ENCODE results near the gene P4HB.

The P4HB gene

DNA sequence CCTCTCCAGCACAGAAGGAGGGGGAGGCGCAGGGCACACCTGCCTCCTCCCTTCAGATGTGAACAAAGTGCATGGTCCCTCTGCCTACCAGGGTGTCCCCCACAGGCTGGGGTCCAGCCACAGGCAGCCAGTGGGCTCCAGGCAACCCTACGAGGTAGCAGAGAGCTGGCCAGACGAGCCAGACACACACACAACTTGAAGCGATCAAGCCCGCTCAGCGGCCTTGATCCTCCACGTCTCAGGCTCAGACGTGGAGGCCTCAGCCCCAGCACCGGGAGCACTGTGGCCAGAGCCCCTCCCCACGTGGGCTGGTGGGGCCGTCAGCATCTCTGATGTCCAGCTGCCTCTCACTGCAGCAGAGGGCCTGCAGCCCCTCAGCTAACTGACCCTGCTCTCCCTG is 35.7 kb downstream of the P4HB start:
- no peak for DNase-seq

DNA sequence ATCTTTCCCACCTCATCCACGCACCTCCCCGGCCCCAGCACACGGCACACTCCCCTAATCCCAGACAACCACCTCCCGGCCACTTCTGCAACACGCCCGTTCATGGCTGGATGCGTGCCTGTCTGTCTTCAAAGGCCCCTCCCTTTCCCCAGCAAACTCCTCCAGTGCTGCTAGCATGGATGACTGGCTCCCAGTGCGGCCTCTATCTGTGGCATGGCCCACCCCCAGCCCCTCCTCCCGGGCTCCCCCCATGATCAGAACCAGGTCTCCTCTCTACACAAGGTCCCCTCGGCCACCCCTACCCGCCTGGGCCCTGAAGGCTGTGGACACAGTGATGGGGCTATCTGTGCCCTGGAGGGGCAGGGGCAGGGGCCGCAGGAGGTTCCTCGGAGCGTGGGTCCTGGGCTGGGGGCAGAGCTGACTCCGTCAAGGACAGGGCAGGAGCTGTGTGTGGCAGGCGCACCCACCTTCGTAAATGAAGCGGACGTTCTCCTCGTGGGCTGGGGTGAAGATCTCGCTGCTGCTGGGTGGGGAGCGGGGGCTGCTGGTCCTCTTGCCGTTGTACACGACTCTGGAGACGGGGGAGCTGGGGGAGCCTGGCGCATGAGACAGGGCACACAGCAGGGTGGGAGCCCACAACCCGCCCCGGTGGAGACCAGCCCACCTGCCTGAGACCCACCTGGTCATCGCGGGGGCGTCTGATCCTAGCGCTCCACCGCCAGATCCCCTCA is 36.4 kb downstream of the P4HB start:
- DNase-seq: no peak

DNA sequence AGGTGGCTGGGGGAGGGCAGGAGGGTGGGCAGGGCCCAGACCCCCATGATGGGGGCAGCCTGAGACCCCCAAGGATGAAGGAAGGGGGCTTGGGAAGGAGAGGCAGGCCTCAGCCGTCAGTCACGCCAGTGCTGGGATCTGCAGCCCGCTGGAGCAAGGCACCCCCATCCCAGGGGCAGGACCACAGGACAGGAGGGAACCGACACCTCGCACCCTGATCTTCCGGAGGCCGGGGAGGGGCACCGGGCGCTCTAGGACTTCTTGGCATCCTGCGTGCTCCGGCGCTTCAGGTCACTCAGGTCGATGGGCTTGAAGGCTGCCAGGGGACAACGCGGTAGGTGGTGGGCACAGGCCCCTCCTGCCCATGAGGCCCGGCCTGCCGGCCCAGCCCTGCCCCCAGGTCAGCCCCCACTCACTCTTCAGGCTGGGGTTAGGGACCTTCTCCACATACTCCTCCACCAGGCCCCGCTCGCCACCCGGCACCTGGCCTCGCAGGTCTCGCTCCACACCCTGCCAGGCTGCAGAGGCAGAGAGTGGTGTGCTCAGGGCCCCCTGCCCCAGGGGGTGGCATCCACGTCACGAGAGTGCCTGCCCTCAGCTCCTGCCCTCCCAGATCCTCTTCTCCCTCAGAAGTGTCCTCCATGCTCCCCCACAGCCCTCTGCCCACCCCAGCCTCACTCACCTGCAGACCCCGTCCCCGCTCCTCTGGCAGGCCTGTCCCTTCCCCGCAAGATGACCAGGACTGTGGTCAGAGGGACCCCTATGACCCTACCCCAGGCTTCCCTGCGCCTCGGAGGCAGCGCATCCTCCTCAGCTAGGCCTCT is 37.1 kb downstream of the P4HB start:
- no peak for DNase-seq

- no peak for DNase-seq
Observed at GRCh38 chr17:81822312-81822637, 38.1 kb downstream of the P4HB start.

DNA sequence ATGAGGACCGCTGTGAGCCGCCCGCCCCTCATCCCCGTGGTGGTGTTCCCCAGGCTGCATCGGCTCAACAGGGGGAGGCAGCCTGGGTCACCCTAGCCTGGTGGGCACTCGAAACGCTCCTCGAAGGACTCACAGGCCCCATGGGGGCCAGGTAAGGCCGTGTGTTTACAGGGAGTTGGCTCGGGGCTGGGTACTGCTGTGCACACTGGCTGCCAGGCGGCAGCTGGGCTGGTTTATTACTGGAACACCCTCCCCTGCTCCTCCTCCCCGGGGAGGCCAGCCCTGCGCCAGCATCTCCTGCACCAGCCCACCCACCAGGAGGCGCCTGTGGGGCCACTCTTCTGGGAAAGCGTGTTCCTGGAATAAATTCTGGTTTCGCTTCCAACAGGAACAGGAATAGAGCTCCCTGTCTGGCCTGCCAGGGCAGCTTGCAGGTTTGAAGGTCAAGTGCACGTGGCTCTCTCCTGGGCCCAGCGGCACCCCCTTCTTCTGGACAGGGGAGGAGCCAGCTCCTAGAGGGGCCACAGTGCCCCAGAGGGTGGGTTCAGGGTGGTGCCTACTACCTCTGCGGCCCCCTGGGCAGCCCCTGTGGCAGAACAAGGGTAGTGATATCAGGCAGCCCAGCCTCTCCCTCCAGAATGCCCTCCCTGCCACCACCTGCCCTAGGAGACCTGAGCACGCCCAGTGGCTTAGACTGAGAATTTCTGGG is 38.6 kb downstream of the P4HB start:
- DNase-seq: no peak

GRCh38 chr17:81821147-81821546 is 39.2 kb downstream of the P4HB start:
- no peak for DNase-seq

DNA sequence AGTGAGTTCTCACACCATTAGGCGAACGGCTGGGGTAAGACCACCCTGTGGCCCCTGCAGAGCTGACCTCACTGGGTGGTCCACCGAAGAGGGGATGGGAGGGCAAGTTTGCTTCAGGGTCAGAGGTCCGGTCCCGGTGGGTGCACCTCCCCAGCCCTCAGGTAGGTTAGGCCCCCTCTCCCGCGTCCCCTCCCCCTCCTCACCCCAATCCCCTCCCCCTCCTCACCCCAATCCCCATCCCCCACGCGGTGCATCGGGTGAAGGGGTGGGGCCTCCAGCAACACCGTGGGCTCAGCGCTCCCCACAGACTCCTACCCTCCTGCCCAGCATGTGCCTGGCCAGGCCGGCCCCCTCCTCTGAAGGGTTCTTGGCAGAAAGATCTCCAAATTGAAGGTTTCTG is 40.6 kb downstream of the P4HB start:
- no peak for DNase-seq

- DNase-seq: no peak
Observed at GRCh38 chr17:81817758-81818147, 42.6 kb downstream of the P4HB start.

- DNase-seq: no peak
Observed at GRCh38 chr17:81815646-81815986, 44.7 kb downstream of the P4HB start.

DNA sequence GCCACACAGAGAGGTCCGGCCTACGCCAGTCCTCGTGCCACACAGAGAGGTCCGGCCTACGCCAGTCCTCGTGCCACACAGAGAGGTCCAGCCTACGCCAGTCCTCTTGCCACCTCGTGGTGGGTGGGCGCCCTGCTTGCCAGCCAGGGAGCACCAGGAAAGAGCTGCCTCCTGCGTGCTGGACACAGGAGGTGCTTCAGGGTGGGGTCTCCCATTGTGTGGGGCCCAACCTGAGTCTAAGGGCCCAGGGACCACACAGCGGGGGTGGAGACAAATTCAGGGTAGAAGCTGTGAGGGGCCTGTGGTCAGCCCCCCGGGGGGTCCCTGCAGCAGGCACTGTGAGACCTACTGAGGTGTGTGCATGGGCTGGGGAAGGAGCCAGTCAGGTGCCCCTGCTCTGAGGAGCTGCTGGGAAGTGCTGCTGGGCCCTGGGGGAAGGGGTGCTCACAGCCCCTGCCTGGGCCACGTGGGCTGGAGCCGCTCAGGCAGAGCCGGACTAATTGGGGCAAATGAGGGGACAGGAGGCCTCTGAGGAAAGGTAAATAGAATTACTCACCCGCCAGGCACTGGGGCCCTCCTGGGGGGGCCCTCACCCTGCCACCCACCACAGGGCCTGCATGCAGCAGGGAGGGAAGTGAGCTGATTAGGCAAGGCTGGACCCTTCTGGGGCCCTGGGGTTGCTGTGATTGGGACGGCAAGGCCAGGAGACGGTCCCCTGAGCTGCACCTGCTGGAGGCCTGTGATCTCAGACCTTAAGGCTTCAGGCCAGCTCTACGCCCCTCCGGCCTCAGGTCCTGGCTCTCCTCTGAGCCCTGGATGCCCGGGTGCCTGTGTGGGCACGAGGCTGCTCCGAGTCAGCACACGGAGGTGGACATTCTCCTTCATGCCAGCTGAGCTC is 45.3 kb downstream of the P4HB start:
- DNase-seq: no peak

DNA sequence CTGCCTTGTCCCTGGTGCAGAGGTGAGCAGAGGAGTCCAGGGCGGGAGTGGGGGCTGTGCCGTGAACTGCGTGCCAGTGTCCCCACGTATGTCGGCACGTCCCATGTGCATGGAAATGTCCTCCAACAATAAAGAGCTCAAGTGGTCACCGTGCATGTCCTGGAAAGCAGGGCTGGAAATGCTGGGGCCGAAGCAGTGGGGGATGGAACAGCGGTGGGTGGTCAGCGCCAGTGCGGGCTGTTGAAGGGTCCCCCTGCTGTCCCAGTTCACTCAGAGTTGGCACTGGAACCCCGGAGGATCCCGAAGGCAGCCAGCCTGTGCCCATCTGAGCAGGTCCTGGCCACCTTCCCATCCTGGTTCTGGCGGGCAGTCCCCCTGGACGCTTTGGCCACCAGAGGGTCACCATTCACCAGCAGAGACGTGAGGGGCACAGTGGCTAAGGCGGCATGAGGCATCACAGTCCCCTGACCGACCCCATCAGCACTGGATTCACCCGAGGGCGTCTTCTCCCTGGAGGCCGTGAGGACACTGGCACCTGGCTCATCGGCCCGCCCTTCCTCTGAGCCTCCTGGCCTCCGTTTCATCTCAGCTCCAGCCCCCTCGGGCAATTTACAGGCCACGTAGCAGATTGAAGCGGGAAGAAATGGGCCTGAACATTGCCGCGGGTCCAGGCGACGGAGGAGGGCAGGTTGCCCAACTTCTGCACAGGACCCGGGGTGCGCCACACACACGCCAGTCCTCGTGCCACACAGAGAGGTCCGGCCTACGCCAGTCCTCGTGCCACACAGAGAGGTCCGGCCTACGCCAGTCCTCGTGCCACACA is 46.3 kb downstream of the P4HB start:
- no peak for DNase-seq

DNA sequence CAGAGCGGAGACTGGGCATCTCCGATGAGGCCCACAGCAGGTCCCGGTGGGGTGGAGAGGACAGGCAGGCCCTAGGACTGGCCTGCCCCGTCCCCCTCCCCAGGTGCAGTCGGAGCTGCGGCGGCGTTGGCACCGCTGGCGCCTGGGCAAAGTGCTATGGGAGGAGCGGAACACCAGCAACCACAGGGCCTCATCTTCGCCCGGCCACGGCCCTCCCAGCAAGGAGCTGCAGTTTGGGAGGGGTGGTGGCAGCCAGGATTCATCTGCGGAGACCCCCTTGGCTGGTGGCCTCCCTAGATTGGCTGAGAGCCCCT is 47.0 kb downstream of the P4HB start:
- no peak for DNase-seq

DNA sequence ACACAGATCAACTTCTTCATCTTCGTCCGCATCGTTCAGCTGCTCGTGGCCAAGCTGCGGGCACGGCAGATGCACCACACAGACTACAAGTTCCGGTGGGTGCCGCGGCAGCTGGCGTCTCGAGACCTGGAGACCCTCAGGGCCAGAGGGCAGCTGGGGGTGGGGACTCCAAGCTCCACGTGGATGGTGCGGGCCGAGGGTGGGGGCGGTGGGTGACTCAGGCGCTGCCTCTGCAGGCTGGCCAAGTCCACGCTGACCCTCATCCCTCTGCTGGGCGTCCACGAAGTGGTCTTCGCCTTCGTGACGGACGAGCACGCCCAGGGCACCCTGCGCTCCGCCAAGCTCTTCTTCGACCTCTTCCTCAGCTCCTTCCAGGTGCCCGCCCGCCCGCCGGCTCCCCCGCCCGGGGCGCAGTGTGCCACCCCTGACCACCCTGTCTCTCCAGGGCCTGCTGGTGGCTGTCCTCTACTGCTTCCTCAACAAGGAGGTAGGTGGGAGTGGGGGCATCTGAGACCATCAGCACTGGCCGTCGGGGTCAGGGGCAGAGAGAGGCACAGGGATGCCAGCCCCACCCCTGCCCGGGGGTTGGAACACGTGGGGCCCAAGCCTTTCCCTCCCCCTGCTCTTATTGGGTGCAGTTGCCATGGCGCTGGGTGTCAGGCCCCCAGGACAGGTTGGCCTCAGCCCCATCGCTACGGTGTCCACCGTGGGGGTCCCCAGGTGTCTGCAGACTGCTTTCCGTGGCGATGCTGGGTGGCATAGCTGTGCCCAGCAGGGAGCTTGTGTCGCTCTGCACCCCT is 47.6 kb downstream of the P4HB start:
- DNase-seq: no peak

GRCh38 chr17:81811705-81812570 is 48.4 kb downstream of the P4HB start:
- no peak for DNase-seq

DNA sequence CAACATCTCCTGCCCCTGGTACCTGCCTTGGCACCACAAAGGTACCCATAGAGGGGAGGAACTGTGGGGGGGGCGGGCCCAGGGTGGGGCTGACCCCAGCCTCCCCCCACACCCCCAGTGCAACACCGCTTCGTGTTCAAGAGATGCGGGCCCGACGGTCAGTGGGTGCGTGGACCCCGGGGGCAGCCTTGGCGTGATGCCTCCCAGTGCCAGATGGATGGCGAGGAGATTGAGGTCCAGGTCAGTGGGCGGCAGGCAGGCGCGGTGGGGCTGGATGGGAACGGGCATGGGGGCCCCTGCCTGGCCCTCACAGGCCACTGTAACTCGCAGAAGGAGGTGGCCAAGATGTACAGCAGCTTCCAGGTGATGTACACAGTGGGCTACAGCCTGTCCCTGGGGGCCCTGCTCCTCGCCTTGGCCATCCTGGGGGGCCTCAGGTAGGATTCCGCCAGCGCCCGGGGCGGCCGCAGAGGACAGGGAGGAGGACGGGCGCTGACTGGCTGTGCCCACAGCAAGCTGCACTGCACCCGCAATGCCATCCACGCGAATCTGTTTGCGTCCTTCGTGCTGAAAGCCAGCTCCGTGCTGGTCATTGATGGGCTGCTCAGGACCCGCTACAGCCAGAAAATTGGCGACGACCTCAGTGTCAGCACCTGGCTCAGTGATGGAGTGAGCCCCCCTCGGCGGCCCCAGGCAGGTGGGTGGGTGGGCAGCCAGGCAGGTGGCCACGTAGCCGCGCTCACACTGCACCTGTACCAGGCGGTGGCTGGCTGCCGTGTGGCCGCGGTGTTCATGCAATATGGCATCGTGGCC is 49.2 kb downstream of the P4HB start:
- DNase-seq: no peak

GRCh38 chr17:81810476-81810875 is 49.9 kb downstream of the P4HB start:
- DNase-seq: no peak

- DNase-seq: no peak
Observed at GRCh38 chr17:81809556-81809998, 50.8 kb downstream of the P4HB start.

DNA sequence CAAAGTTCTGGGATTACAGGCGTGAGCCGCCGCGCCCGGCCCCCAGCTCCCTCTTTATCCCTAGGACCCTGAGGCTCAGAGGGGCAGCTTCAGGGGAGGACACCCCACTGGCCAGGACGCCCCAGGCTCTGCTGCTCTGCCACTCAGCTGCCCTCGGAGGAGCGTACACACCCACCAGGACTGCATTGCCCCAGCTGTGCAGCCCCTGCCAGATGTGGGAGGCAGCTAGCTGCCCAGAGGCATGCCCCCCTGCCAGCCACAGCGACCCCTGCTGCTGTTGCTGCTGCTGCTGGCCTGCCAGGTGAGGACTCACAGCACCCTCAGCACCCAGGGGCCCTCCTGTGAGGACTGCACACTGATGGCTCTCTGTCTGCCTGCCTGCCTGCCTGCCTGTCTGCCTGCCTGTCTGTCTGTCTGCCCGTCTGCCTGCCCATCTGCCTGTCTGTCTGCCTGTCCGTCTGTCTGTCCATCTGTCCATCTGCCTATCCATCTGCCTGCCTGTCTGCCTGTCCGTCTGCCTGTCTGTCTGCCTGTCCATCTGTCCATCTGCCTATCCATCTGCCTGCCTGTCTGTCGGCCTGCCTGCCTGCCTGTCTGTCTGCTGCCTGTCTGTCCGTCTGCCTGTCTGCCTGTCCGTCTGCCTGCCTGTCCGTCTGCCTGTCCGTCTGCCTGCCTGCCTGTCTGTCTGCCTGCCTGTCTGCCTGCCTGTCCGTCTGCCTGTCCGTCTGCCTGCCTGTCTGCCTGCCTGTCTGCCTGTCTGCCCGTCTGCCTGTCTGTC is 51.4 kb downstream of the P4HB start:
- no peak for DNase-seq

DNA sequence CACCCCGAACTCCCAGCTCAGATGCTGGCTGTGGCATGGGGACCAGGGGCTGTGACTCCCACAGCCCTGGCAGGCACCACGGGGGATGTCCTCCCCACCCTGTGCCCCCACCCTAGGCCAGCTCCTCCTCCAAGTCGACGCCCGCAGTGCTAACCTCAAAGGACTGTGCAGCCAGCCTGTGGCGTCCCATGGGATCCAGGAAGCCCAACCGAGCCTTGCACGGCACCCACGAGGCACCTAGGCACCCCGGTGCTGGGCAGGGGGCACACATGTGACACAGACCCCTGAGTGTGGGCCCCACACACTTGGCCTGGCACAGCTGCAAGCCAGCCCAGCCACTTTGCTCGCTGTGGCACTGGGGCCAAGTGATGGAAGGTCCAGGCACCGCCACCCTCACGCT is 52.5 kb downstream of the P4HB start:
- DNase-seq: no peak

All from cerebellar nuclear complex (tissue), 1 donor.